IMR-90 (cell line): ENCODE data around the gene RFTN2. TPM values are rescaled to one million over a fixed set of nuclear protein-coding genes. Genes with fewer than 3 reads are reported as not detected.

Experiments used
- ATAC-seq: fragments of 200-7000 bp; cut with Tn5 transposase; 2 replicates; pipeline ENCODE4 v1.9.1; 2020; ENCODE audit warnings: low read depth, mild to moderate bottlenecking, moderate library complexity
- BruUV-seq: library from RNA; stranded (reverse); fragments of 400-500 nt; replicated peaks from 2 replicates; lab custom pipeline; 2021; lab: Mats Ljungman, UMichigan
- CTCF ChIA-PET: fragments of 300-600 bp; formaldehyde crosslinking; extraction: SDS; loops from one replicate; lab custom pipeline; 2021; ENCODE audit warnings: antibody characterized with exemption; lab: Yijun Ruan, JAX
- POLR2A ChIA-PET: fragments of 300-600 bp; sonication (Branson Sonifier 250); formaldehyde crosslinking; loops from one replicate; lab custom pipeline; 2022; ENCODE audit warnings: antibody characterized with exemption; ENCODE audit not compliant: unreplicated experiment; lab: Charles Lee
- DNase-seq: peaks from one replicate; pipeline ENCODE4 v3.0.0; 2013
- H2AFZ ChIP-seq: replicated peaks from 2 replicates; pipeline ENCODE3; 2013; ENCODE audit warnings: low read length, mild to moderate bottlenecking; ENCODE audit not compliant: poor library complexity
- H2AK5ac ChIP-seq: 2 replicates; pipeline ENCODE4 v1.6.1; 2013; ENCODE audit warnings: low read depth, low read length, inconsistent platforms
- H2AK9ac ChIP-seq: replicated peaks from 2 replicates; pipeline ENCODE3; 2013; ENCODE audit warnings: mild to moderate bottlenecking, low read depth, low read length, moderate library complexity; ENCODE audit not compliant: poor library complexity
- H2BK120ac ChIP-seq: 2 replicates; pipeline ENCODE4 v1.6.1; 2013; ENCODE audit warnings: low read depth, low read length, inconsistent platforms
- H2BK15ac ChIP-seq: 3 replicates; pipeline ENCODE4 v1.6.1; 2013; ENCODE audit warnings: low read depth, low read length, inconsistent platforms
- H2BK20ac ChIP-seq: 2 replicates; pipeline ENCODE4 v1.6.1; 2013; ENCODE audit warnings: low read depth, mild to moderate bottlenecking, inconsistent platforms, low read length, moderate library complexity
- H2BK5ac ChIP-seq: 2 replicates; pipeline ENCODE4 v1.6.1; 2013; ENCODE audit warnings: mild to moderate bottlenecking, low read depth, low read length, inconsistent platforms; ENCODE audit not compliant: poor library complexity, severe bottlenecking
- H3K14ac ChIP-seq: replicated peaks from 2 replicates; pipeline ENCODE4 v1.6.1; 2013; ENCODE audit warnings: low read depth, low read length, inconsistent platforms
- H3K18ac ChIP-seq: 2 replicates; pipeline ENCODE4 v1.6.1; 2013; ENCODE audit warnings: low read depth, low read length, control low read depth
- H3K23ac ChIP-seq: 2 replicates; pipeline ENCODE4 v1.6.1; 2013; ENCODE audit warnings: low read depth, low read length, inconsistent platforms
- H3K27ac ChIP-seq: 2 replicates; pipeline ENCODE4 v1.5.1; 2013; ENCODE audit warnings: mild to moderate bottlenecking, control low read depth, low read length; ENCODE audit not compliant: insufficient read depth
- H3K27me3 ChIP-seq: 2 replicates; pipeline ENCODE4 v1.6.1; 2013; ENCODE audit warnings: low read length; ENCODE audit not compliant: control insufficient read depth, insufficient read depth
- H3K36me3 ChIP-seq: 2 replicates; pipeline ENCODE4 v1.6.1; 2013; ENCODE audit warnings: low read length, mixed read lengths; ENCODE audit not compliant: control insufficient read depth, insufficient read depth
- H3K4ac ChIP-seq: 2 replicates; pipeline ENCODE4 v1.6.1; 2013; ENCODE audit warnings: low read depth, low read length, inconsistent platforms
- H3K4me1 ChIP-seq: 2 replicates; pipeline ENCODE4 v1.6.1; 2013; ENCODE audit warnings: low read length, mixed read lengths; ENCODE audit not compliant: control insufficient read depth, insufficient read depth
- H3K4me2 ChIP-seq: 2 replicates; pipeline ENCODE4 v1.6.1; 2013; ENCODE audit warnings: low read depth, mild to moderate bottlenecking, control low read depth, low read length, moderate library complexity
- H3K4me3 ChIP-seq: 2 replicates; pipeline ENCODE4 v1.5.1; 2013; ENCODE audit warnings: low read depth, mild to moderate bottlenecking, control low read depth, low read length, moderate library complexity; ENCODE audit not compliant: insufficient read depth
- H3K56ac ChIP-seq: 2 replicates; pipeline ENCODE4 v1.6.1; 2013; ENCODE audit warnings: low read length, inconsistent platforms; ENCODE audit not compliant: insufficient read depth; ENCODE audit errors: extremely low read depth
- H3K79me1 ChIP-seq, 2 experiments: 2 replicates each; pipeline ENCODE4 v1.6.1; 2013; ENCODE audit warnings: low read length in 2 of 2, inconsistent platforms in 1 of 2, low read depth in 1 of 2
- H3K9ac ChIP-seq: 2 replicates; pipeline ENCODE4 v1.6.1; 2013; ENCODE audit warnings: low read depth, low read length, control low read depth
- H3K9me1 ChIP-seq: 2 replicates; pipeline ENCODE4 v1.6.1; 2013; ENCODE audit warnings: low read length, inconsistent platforms; ENCODE audit not compliant: insufficient read depth
- H3K9me3 ChIP-seq: 2 replicates; pipeline ENCODE4 v1.6.1; 2013; ENCODE audit warnings: low read length; ENCODE audit not compliant: control insufficient read depth, insufficient read depth
- H4K20me1 ChIP-seq: 2 replicates; pipeline ENCODE4 v1.6.1; 2013; ENCODE audit warnings: low read length, inconsistent platforms; ENCODE audit not compliant: insufficient read depth
- H4K5ac ChIP-seq: 2 replicates; pipeline ENCODE4 v1.6.1; 2013; ENCODE audit warnings: mild to moderate bottlenecking, low read depth, low read length, control low read depth
- H4K8ac ChIP-seq, 2 experiments: 2 replicates each; pipeline ENCODE4 v1.6.1; 2013; ENCODE audit warnings: low read depth in 2 of 2, low read length in 2 of 2, control low read depth in 1 of 2, inconsistent platforms in 1 of 2
- H4K91ac ChIP-seq: 2 replicates; pipeline ENCODE4 v1.6.1; 2013; ENCODE audit warnings: low read depth, low read length, inconsistent platforms; ENCODE audit not compliant: insufficient read depth
- BHLHE40 ChIP-seq: fragments of 150-350 bp; IDR thresholded peaks from 2 replicates; pipeline ENCODE4 v1.6.1; 2016; ENCODE audit warnings: mild to moderate bottlenecking, low read depth, low read length
- CEBPB ChIP-seq: IDR thresholded peaks from 2 replicates; pipeline ENCODE4 v1.6.1; 2012; ENCODE audit warnings: low read depth, low read length, improper control_type of control experiment
- CHD1 ChIP-seq: IDR thresholded peaks from 2 replicates; pipeline ENCODE4 v1.6.1; 2012; ENCODE audit warnings: low read depth, low read length, improper control_type of control experiment
- FOS ChIP-seq: fragments of 150-350 bp; IDR thresholded peaks from 2 replicates; pipeline ENCODE4 v1.6.1; 2016; ENCODE audit warnings: low read depth, low read length
- MAFK ChIP-seq: IDR thresholded peaks from 2 replicates; pipeline ENCODE4 v1.6.1; 2012; ENCODE audit warnings: low read depth, low read length, improper control_type of control experiment
- MAZ ChIP-seq: IDR thresholded peaks from 2 replicates; pipeline ENCODE4 v1.6.1; 2012; ENCODE audit warnings: low read depth, mild to moderate bottlenecking, low read length, improper control_type of control experiment, moderate library complexity, borderline replicate concordance
- POLR2A ChIP-seq: IDR thresholded peaks from 2 replicates; pipeline ENCODE4 v1.6.1; 2012; ENCODE audit warnings: mild to moderate bottlenecking, low read depth, low read length
- RAD21 ChIP-seq: IDR thresholded peaks from 2 replicates; pipeline ENCODE4 v1.6.1; 2012; ENCODE audit warnings: low read length, improper control_type of control experiment
- RCOR1 ChIP-seq: IDR thresholded peaks from 2 replicates; pipeline ENCODE4 v1.6.1; 2012; ENCODE audit warnings: mild to moderate bottlenecking, low read length, improper control_type of control experiment; ENCODE audit not compliant: insufficient replicate concordance
- RFX5 ChIP-seq: IDR thresholded peaks from 2 replicates; pipeline ENCODE4 v1.8.0; 2012; ENCODE audit warnings: low read depth, mild to moderate bottlenecking, low read length, moderate library complexity
- SMC3 ChIP-seq: fragments of 150-350 bp; IDR thresholded peaks from 2 replicates; pipeline ENCODE4 v1.6.1; 2016; ENCODE audit warnings: low read depth, mild to moderate bottlenecking, antibody characterized with exemption, low read length, moderate library complexity
- WGBS, 2 experiments: methylation state at CpG; one replicate each; pipeline versions ENCODE4 v1.1.5 to v1.1.7; 2013; ENCODE audit warnings: missing lambda C conversion rate in 2 of 2; ENCODE audit not compliant: insufficient read length in 1 of 2; ENCODE audit errors: extremely low coverage in 2 of 2; 5-methylcytosine and 5-hydroxymethylcytosine counted together
- dilution Hi-C: fragments of 300-500 bp; cut with HindIII; formaldehyde crosslinking; loops from one replicate; pipeline ENCODE4 v1.14.3; 2018; ENCODE audit warnings: low sequenced_read_pairs; ENCODE audit not compliant: unreplicated experiment
- in situ Hi-C: fragments of 300-500 bp; cut with MboI; formaldehyde crosslinking; loops from 3 replicates; pipeline ENCODE4 v1.14.3; 2019; ENCODE audit warnings: low sequenced_read_pairs, inconsistent platforms, mixed read lengths
- intact Hi-C: fragments of 100-400 bp; cut with micrococcal nuclease; formaldehyde crosslinking; loops from 2 replicates; pipeline ENCODE4 v1.10.0; 2022
- polyA plus RNA-seq, 3 experiments: library from polyadenylated mRNA; depleted of rRNA; stranded (reverse); fragments of >200 nt; gene quantifications; 2 replicates each; pipeline ENCODE4 v1.2.3, GENCODE V29; 2012; ENCODE audit warnings: low replicate concordance in 1 of 3
- total RNA-seq: library from RNA; depleted of rRNA; stranded (reverse); fragments of >200 nt; gene quantifications from 2 replicates; pipeline ENCODE4 v1.2.3, GENCODE V29; 2012
- TF ChIP-seq, protein P1 (sequence below): conservative IDR thresholded peaks from 2 replicates; pipeline ENCODE4 v1.5.1; 2012; ENCODE audit warnings: mild to moderate bottlenecking, low read depth, low read length, improper control_type of control experiment
- TF ChIP-seq, protein P2 (sequence below): fragments of 150-350 bp; IDR thresholded peaks from 2 replicates; pipeline ENCODE4 v1.6.1; 2017; ENCODE audit warnings: mild to moderate bottlenecking, antibody characterized with exemption, low read length, low read depth

The RFTN2 gene
- total and polyA plus RNA-seq, 2 of the 4 experiments (the other 2 are of a cell fraction), result 0.44 to 2.3 TPM

DNA sequence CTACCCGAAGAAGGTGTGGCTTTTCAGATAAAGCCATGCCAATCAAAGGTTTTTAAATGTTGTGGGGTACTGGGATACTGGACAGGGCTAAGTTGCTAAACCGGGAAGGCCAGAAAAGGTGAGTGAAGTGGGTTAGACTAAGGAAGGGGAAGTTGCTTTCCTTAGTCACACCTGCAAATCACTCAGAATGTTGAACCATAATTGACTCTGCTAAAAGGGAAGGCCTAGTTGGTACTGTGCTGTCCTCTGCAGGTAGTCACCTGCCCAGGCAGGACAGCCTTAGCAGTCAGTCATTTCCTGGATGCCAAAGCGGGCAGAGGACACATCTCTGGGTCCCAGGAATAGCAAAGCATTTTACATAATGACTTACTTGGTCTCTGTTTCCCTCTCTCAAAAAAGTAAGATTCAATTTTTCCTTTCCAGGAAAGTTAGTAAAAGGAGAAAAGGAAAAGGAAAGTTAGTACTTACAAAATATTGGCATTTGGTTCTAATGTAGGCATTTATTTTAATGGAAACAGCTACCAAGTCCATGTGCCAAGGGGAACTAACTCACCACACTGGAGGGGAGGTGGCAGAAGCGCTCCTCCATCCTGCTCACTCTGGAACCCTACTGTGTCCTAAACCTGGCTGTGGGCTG lies 60.3 kb downstream of the RFTN2 start:
- no peak overlapping the region for H2BK5ac ChIP-seq
- H3K9me1 ChIP-seq, result no peaks in the 10 kb centered on the region
- H3K4me2 ChIP-seq, result no peak overlapping the region
- no peak overlapping the region for H3K56ac ChIP-seq
- H4K5ac ChIP-seq, result no peak overlapping the region
- H3K4me1 ChIP-seq, result no peaks in the 10 kb centered on the region; the same call in 1 of the 2 replicates
- no peak overlapping the region for H2AK9ac ChIP-seq
- no peak overlapping the region for H3K18ac ChIP-seq
- POLR2A ChIA-PET, result no interaction called here
- H2BK15ac ChIP-seq, result no peak overlapping the region
- TF ChIP-seq MAFK, result no peak
- no peak for TF ChIP-seq FOS
- no peak for TF ChIP-seq CEBPB
- TF ChIP-seq POLR2A, result no peak
- TF ChIP-seq RAD21, result no peak
- TF ChIP-seq, protein P1, sequence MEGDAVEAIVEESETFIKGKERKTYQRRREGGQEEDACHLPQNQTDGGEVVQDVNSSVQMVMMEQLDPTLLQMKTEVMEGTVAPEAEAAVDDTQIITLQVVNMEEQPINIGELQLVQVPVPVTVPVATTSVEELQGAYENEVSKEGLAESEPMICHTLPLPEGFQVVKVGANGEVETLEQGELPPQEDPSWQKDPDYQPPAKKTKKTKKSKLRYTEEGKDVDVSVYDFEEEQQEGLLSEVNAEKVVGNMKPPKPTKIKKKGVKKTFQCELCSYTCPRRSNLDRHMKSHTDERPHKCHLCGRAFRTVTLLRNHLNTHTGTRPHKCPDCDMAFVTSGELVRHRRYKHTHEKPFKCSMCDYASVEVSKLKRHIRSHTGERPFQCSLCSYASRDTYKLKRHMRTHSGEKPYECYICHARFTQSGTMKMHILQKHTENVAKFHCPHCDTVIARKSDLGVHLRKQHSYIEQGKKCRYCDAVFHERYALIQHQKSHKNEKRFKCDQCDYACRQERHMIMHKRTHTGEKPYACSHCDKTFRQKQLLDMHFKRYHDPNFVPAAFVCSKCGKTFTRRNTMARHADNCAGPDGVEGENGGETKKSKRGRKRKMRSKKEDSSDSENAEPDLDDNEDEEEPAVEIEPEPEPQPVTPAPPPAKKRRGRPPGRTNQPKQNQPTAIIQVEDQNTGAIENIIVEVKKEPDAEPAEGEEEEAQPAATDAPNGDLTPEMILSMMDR, result no peak
- TF ChIP-seq RCOR1, result no peak
- no peak for TF ChIP-seq RFX5
- TF ChIP-seq BHLHE40, result no peak
- TF ChIP-seq, protein P2, sequence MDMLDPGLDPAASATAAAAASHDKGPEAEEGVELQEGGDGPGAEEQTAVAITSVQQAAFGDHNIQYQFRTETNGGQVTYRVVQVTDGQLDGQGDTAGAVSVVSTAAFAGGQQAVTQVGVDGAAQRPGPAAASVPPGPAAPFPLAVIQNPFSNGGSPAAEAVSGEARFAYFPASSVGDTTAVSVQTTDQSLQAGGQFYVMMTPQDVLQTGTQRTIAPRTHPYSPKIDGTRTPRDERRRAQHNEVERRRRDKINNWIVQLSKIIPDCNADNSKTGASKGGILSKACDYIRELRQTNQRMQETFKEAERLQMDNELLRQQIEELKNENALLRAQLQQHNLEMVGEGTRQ, result no peak
- TF ChIP-seq CHD1, result no peak
- TF ChIP-seq SMC3, result no peak
- TF ChIP-seq MAZ, result no peak
- no peak overlapping the region for H2BK120ac ChIP-seq
- H4K20me1 ChIP-seq, result no peaks in the 10 kb centered on the region
- no peak overlapping the region for H4K8ac ChIP-seq
- no peak overlapping the region for H3K4ac ChIP-seq
- no peak overlapping the region for H3K27ac ChIP-seq
- dilution Hi-C loops (no loop called here), intact Hi-C loops (no loop called here), in situ Hi-C loops (no loop called here)
- no peaks in the 10 kb centered on the region for H3K79me1 ChIP-seq
- WGBS, 2 experiments, result no CpG with 5 or more reads among the region's 4 CpGs
- H2AK5ac ChIP-seq, result no peak overlapping the region
- H3K9ac ChIP-seq, result no peak overlapping the region
- no peak overlapping the region for H3K14ac ChIP-seq
- no peak overlapping the region for H2BK20ac ChIP-seq
- H4K91ac ChIP-seq, result no peak overlapping the region
- CTCF ChIA-PET, result interaction anchor here (0.8 kb wide), 1 partner anchor 15 kb away, joined by 5 read pairs; no protein-coding TSS in a partner anchor
- no peak for ATAC-seq
- H3K27me3 ChIP-seq, result no peaks in the 10 kb centered on the region
- H2AFZ ChIP-seq, result no peak overlapping the region
- peaks cover 5% of the 10 kb centered on the region for H3K36me3 ChIP-seq
- no peak overlapping the region for H3K23ac ChIP-seq
- no peak overlapping the region for H3K4me3 ChIP-seq
- H3K9me3 ChIP-seq, result no peaks in the 10 kb centered on the region
- no TSS peak for BruUV-seq
- DNase-seq, result no peak
